ENCODE results near the gene MEDAG.

GRCh38 chr13:30881191-30881651, 24.9 kb upstream of the MEDAG start:
- no peak for TF ChIP-seq CTCF (IDR thresholded peaks at IDR 0.05)
- no peak for TF ChIP-seq POLR2A (IDR thresholded peaks at IDR 0.05; ENCODE audit: low read depth)
